Upper lobe of right lung (tissue), 1 donor: ENCODE measurements around the gene SPATA33. TPM values are rescaled to one million over a fixed set of nuclear protein-coding genes. Genes with fewer than 3 reads are reported as not detected.

Experiments used
- ATAC-seq: fragments of 200-7000 bp; cut with Tn5 transposase; one replicate; pipeline ENCODE4 v1.9.1; 2020; ENCODE audit warnings: mild to moderate bottlenecking, moderate library complexity
- DNase-seq: peaks from one replicate; pipeline ENCODE4 v3.0.0-alpha.2; 2020
- H3K27ac ChIP-seq: fragments of 200-600 bp; one replicate; pipeline ENCODE4 v1.8.0; 2022
- H3K27me3 ChIP-seq: fragments of 200-600 bp; one replicate; pipeline ENCODE4 v1.8.0; 2022; ENCODE audit warnings: mild to moderate bottlenecking
- H3K36me3 ChIP-seq: fragments of 200-600 bp; one replicate; pipeline ENCODE4 v1.8.0; 2022
- H3K4me1 ChIP-seq: fragments of 200-600 bp; one replicate; pipeline ENCODE4 v1.8.0; 2022
- H3K4me3 ChIP-seq: fragments of 200-600 bp; one replicate; pipeline ENCODE4 v1.8.0; 2022; ENCODE audit warnings: mild to moderate bottlenecking
- H3K9me3 ChIP-seq: fragments of 200-600 bp; one replicate; pipeline ENCODE4 v1.8.0; 2022
- intact Hi-C: fragments of 100-400 bp; cut with DNase I; formaldehyde crosslinking; loops from one replicate; pipeline ENCODE4 v1.11.0; 2022
- total RNA-seq: library from RNA; stranded (reverse); fragmentation: NEBNext Ultra II Directional; extraction: Animal tissue kit (Norgen Biotek cat#: 25700); gene quantifications from one replicate; pipeline ENCODE4 v1.2.1, GENCODE V29; 2021
- TF ChIP-seq, protein P1 (sequence below): fragments of 200-600 bp; IDR thresholded peaks from one replicate; pipeline ENCODE4 v1.8.0; 2022; ENCODE audit warnings: antibody characterized with exemption
- donor health status: DM: no; HTN: yes; CAD: no; lungs with severe emphysema.

SPATA33 gene
- total RNA-seq, 1 donor from 2014 or later = 8.1 TPM

DNA sequence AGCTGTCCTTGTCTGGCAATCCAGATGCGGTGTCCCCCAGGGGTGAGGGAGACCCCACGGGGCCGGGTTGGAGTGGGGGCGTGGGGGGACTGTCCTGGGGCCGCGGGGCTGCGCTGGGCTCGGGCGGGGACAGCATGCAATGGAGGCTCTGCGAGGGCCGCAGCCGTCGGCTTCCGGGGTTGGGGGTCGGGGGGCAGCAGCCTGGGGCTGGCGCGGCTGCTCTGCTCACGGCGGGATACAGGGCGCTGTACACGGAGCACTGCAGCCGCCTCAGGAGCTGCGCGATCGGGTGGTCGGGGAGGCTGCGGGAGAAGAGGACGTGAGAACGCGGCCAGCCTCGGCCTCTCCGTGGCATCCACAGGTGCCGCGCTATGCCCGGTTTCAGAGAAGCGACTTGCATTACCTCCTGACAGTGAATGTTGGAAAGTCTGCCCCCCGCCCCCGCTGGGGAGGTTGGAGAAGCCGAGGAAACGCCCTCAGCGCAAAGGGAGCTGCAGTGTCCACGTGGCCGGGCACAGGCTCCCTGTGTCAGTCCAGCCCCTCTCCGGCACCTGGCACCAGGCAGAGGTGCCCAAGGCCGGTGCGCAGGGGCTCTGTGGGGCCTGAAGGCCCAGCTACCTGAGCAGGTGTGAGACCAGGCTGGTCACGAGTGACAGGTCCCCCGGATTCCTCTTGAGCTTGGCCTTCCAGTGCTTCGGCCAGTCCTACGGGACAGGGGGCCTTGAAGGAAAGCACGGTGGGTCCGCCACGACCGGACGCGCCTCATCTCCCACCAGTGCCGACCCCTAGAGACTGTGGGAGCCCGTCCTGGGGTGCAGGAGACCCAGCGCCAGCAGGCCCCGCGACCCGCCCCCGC, 53.3 kb downstream of the SPATA33 start:
- ATAC-seq (no peak), DNase-seq (no peak)
- intact Hi-C loops = no loop called here
- no peak overlapping the region for H3K4me3 ChIP-seq
- H3K27me3 ChIP-seq = peaks cover 7% of the 10 kb centered on the region
- H3K4me1 ChIP-seq = peaks cover 8% of the 10 kb centered on the region
- H3K27ac ChIP-seq = no peak overlapping the region
- TF ChIP-seq, protein P1, sequence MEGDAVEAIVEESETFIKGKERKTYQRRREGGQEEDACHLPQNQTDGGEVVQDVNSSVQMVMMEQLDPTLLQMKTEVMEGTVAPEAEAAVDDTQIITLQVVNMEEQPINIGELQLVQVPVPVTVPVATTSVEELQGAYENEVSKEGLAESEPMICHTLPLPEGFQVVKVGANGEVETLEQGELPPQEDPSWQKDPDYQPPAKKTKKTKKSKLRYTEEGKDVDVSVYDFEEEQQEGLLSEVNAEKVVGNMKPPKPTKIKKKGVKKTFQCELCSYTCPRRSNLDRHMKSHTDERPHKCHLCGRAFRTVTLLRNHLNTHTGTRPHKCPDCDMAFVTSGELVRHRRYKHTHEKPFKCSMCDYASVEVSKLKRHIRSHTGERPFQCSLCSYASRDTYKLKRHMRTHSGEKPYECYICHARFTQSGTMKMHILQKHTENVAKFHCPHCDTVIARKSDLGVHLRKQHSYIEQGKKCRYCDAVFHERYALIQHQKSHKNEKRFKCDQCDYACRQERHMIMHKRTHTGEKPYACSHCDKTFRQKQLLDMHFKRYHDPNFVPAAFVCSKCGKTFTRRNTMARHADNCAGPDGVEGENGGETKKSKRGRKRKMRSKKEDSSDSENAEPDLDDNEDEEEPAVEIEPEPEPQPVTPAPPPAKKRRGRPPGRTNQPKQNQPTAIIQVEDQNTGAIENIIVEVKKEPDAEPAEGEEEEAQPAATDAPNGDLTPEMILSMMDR = no peak
- H3K36me3 ChIP-seq = no peaks in the 10 kb centered on the region
- H3K9me3 ChIP-seq = no peaks in the 10 kb centered on the region

GRCh38 chr16:89711601-89712273, 54.1 kb downstream of the SPATA33 start:
- Histone ChIP-seq H3K4me3 (peak overlapping the region; percentile 26), H3K36me3 (no peaks in the 10 kb centered on the region), H3K27me3 (peaks cover 7% of the 10 kb centered on the region), H3K9me3 (no peaks in the 10 kb centered on the region), H3K27ac (no peak overlapping the region), H3K4me1 (peaks cover 4% of the 10 kb centered on the region)
- peak; percentile 78 for DNase-seq
- ATAC-seq = peak; percentile 80
- intact Hi-C loops = no loop called here
- TF ChIP-seq, protein P1 = no peak

- H3K4me3 ChIP-seq = peak overlapping the region; percentile 26
- intact Hi-C loops = no loop called here
- H3K9me3 ChIP-seq = no peaks in the 10 kb centered on the region
- H3K36me3 ChIP-seq = no peaks in the 10 kb centered on the region
- peaks cover 7% of the 10 kb centered on the region for H3K27me3 ChIP-seq
- no peak for ATAC-seq
- H3K4me1 ChIP-seq = peaks cover 4% of the 10 kb centered on the region
- TF ChIP-seq, protein P1 = no peak
- no peak for DNase-seq
- no peak overlapping the region for H3K27ac ChIP-seq
Measured at GRCh38 chr16:89712274-89712781, 54.7 kb downstream of the SPATA33 start.

GRCh38 chr16:89716493-89716892, 58.9 kb downstream of the SPATA33 start:
- Histone ChIP-seq H3K9me3 (no peaks in the 10 kb centered on the region), H3K27me3 (peaks cover 7% of the 10 kb centered on the region), H3K4me3 (no peak overlapping the region), H3K27ac (no peak overlapping the region), H3K4me1 (peaks cover 17% of the 10 kb centered on the region), H3K36me3 (no peaks in the 10 kb centered on the region)
- no peak for DNase-seq
- intact Hi-C loops = no loop called here
- TF ChIP-seq, protein P1 = no peak
- no peak for ATAC-seq

DNA sequence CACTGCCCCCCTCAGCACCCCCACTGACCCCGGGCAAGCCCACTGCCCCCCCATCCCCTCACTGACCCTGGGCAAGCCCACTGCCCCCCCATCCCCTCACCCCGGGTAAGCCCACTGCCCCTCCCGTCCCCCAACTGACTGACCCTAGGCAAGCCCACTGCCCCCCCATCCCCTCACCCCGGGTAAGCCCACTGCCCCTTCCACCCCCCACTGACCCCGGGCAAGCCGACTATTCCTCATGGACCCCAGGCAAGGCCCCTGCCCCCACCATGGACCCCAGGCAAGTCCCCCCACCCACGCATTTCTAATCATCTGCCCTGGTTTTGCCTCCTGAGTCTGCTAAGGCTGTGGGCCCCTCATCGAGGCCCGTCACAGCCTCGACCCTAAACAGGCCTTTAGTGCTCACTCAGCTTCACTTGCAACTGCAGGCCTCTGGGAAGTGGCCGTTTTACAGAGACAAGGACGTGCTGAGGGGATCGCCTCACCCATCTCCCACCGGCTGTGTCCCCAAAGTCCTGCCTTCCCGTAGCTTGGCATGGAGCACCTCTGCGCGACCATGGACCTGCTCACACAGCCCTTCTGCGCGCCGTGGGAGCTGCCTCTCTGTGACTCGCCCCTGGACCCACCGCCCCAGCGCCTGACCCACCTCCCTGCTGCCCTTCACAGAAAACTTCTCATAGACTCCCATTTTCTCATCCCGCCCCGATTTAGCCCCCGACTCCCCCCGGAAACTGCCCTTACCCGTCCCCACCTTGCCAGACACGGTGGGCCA, 59.5 kb downstream of the SPATA33 start:
- TF ChIP-seq, protein P1 = no peak

More for the DNA sequence above, 59.5 kb downstream of the SPATA33 start:
- Histone ChIP-seq H3K27ac (no peak overlapping the region), H3K27me3 (peaks cover 7% of the 10 kb centered on the region), H3K4me3 (no peak overlapping the region), H3K4me1 (peaks cover 14% of the 10 kb centered on the region), H3K9me3 (no peaks in the 10 kb centered on the region), H3K36me3 (no peaks in the 10 kb centered on the region)
- ATAC-seq (no peak), DNase-seq (no peak)
- intact Hi-C loops = no loop called here
